ENCODE measurements around the gene CCDC171.

CCDC171 gene

DNA sequence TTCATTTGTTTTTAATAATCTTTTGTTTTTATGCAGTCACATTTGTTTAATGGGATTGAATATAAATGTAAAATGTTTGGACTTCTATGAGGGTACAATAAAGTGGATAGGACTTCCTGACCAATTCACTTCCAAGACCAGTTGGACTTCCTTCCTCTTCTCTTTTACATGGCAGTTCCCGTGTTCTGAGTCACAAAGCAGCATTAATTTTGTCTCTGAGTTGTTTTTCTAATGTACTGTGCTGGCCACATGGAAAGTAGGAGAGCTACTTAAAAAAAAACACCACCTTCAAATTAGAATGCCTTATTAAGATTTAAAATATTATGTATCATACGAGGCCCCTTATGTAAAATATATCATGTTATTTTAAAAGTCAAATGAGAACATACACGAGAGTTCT lies 87.3 kb downstream of the CCDC171 start:
- DNase-seq (ENCODE audit: extremely low read depth, low read depth), result no peak
- TF ChIP-seq, protein P1, sequence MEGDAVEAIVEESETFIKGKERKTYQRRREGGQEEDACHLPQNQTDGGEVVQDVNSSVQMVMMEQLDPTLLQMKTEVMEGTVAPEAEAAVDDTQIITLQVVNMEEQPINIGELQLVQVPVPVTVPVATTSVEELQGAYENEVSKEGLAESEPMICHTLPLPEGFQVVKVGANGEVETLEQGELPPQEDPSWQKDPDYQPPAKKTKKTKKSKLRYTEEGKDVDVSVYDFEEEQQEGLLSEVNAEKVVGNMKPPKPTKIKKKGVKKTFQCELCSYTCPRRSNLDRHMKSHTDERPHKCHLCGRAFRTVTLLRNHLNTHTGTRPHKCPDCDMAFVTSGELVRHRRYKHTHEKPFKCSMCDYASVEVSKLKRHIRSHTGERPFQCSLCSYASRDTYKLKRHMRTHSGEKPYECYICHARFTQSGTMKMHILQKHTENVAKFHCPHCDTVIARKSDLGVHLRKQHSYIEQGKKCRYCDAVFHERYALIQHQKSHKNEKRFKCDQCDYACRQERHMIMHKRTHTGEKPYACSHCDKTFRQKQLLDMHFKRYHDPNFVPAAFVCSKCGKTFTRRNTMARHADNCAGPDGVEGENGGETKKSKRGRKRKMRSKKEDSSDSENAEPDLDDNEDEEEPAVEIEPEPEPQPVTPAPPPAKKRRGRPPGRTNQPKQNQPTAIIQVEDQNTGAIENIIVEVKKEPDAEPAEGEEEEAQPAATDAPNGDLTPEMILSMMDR (IDR thresholded peaks at IDR 0.05; ENCODE audit: low read depth, low read length), result no peak

DNA sequence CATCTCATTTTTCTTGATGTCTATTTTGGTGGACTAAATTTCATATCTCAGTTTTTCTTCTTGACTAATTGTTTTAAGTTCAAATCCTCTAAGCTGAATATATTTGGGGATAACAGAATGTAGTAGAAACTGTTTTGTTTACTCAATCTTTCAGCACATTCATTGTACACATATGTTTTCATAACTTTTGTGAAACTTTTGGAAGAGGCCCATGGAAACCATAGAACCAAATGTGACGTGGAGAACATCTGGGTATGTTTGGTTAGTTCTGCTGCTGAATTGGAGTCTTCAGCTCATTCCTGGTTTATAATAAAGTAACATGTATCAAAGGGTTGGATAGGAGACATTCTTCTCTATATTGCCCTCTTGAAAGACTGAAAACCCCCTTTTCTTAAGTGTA lies 88.4 kb downstream of the CCDC171 start:
- no peak for DNase-seq (ENCODE audit: extremely low read depth, low read depth)
- TF ChIP-seq, protein P1 (IDR thresholded peaks at IDR 0.05; ENCODE audit: low read depth, low read length), result no peak

DNA sequence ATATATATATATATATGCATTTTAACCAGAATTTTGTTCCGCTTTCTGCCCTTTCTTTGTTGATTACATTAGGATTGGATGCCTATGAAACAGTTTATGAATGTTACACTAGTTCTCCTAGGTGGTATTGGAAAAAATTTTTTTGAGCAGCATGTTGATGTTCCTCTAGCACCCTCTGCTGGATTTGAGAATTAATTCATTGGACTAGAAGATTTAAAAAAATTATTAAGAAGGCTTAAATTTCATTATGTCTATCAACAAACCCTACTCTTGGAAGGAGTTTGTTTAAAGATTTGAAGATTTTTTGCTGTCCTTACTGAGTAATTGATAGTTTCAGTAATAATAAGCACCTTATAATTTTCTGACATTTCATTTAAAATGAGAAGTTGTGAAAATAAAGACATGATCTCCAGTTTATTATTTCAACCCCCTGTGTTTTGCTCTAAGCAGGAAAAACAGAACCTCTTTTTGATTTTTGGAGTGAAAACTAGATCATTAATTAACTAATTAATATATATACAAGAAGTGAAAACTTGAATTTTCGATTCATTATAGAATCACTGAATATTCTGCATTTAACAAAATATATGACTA lies 89.6 kb downstream of the CCDC171 start:
- TF ChIP-seq, protein P1 (IDR thresholded peaks at IDR 0.05; ENCODE audit: low read depth, low read length), result peak; percentile 48

DNA sequence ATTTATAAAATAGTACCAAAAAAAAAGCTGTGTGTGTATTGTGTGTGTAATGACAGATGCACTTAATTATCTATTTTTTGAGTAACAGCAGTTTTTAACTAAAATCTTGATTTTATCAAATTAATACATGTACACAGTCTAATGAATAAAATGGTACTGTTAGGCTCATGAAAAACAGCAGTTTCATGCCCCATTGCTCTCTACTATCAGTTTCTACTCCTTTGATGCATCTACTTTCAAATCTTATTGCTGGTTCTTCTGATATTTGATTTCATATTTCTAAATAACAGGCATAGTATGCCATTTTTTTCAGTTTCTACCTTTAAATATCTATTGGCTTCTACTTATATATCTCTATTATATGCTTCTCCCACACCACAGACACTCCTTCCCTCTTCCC lies 117.4 kb downstream of the CCDC171 start:
- no peak for DNase-seq (ENCODE audit: extremely low read depth, low read depth)
- TF ChIP-seq, protein P1 (IDR thresholded peaks at IDR 0.05; ENCODE audit: low read depth, low read length), result no peak

More for the DNA sequence above, 89.6 kb downstream of the CCDC171 start:
- DNase-seq (ENCODE audit: extremely low read depth, low read depth), result peak; percentile 8

DNA sequence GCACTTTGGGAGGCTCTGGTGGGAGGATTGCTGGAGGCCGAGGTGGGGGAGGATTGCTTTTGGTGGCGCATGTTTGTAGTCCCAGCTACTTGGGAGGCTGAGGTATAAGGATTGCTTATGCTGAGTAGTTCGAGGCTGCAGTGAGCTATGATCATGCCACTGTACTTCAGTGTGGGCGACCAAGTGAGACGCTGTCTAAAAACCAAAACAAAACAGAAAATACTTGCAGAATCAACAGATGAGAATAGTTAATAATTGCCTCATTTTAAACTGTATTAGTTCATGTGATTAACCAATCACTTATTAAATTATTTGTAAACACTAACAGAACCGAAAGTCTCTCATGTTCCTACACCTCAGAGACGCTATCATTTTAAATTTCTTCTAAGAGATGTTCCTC lies 118.1 kb downstream of the CCDC171 start:
- DNase-seq (ENCODE audit: extremely low read depth, low read depth), result no peak
- TF ChIP-seq, protein P1 (IDR thresholded peaks at IDR 0.05; ENCODE audit: low read depth, low read length), result no peak

DNA sequence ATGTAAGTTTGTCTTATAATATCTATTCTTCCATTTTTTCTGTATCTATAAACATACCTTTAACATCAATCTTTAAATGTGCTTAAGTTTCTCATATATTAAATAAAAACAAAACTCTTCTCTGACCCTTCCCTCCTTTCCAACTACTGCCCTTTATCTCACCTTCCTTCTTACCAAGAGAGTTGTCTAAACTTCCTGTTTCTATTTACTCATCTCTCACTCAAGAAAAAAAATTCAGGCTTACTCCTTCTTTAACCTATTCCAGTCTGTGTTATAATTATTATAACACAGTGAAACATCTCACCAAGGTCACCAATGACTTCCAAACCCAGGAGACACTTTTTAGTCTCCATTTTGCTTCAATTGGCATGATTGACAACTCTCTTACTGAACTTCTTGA lies 140.9 kb downstream of the CCDC171 start:
- DNase-seq (ENCODE audit: extremely low read depth, low read depth), result no peak
- TF ChIP-seq, protein P1 (IDR thresholded peaks at IDR 0.05; ENCODE audit: low read depth, low read length), result no peak

DNA sequence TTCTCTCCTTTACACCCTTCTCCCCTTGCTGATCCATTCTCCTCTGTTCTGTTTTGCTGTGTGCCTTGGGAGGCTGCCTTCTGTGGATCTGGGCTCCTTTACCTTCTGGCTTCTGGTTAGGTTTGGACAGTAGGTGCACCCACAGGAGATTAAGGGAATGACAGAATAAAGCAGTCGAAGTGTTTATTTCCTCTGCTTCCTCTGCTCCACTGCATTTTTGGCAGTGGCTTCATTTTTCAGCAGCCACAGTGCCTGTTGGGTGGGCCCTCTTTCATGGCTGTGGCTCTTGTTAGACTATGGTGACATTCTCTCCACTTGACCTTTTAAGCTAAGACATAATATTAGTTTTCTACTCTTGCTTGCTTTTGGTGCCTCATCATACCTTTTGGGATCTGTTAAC lies 144.1 kb downstream of the CCDC171 start:
- DNase-seq (ENCODE audit: extremely low read depth, low read depth), result no peak
- TF ChIP-seq, protein P1 (IDR thresholded peaks at IDR 0.05; ENCODE audit: low read depth, low read length), result no peak
